ENCODE measurements around the gene KLK14.

Gene KLK14

DNA sequence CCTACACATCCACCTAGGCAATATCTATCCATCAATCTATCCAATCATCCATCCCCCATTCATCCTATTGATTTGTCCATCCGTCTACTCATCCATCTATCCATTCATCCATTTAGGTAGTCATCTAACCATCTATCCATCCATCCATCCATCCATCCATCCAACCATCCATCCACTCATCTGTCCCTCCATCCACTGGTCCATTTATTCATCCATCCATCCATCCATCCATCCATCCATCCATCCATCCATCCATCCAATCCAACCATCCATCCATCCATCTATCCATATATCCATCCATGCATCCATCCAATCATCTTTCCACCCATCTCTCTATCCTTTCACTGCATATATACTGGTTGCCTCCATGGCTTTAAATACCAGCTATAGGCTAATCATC is 21.7 kb downstream of the KLK14 start:
- H3K9me3 Mint-ChIP-seq = peaks cover 6% of the 10 kb centered on the region
- peaks cover 2% of the 10 kb centered on the region for H3K4me1 Mint-ChIP-seq
- no peak for ATAC-seq
- DNase-seq = no peak
- no peaks in the 10 kb centered on the region for H3K36me3 Mint-ChIP-seq (ENCODE audit: low read depth)
- no peak overlapping the region for H3K4me3 Mint-ChIP-seq
- H3K27me3 Mint-ChIP-seq = peaks cover 29% of the 10 kb centered on the region
- no peak overlapping the region for H3K27ac Mint-ChIP-seq

- no peaks in the 10 kb centered on the region for H3K36me3 Mint-ChIP-seq (ENCODE audit: low read depth)
- DNase-seq (no peak), ATAC-seq (no peak)
- peaks cover 6% of the 10 kb centered on the region for H3K9me3 Mint-ChIP-seq
- peaks cover 2% of the 10 kb centered on the region for H3K4me1 Mint-ChIP-seq
- no peak overlapping the region for H3K4me3 Mint-ChIP-seq
- H3K27me3 Mint-ChIP-seq = peaks cover 30% of the 10 kb centered on the region
- no peak overlapping the region for H3K27ac Mint-ChIP-seq
Observed at GRCh38 chr19:51060336-51060735, 22.4 kb downstream of the KLK14 start.

DNA sequence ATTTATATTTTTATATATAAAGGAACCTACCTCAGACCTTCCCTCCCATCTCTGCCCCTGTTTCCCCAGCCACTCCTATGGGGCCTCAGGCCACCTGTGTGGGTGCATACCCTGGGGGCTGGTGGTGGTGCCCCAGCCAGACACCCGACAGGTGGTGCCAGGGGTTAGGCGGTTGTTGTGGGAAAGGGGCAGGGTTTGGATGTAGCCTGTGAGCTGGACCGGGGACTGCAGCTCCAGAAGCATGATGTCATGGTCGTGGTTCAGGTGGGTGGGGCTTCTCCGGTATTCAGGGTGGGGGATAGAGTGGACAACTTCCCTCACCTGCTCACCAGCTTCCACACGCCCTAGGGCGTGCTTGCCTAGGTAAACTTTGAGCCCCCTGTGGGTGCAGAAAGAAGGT is 23.0 kb downstream of the KLK14 start:
- Mint-ChIP-seq H3K36me3 (ENCODE audit: low read depth) (no peaks in the 10 kb centered on the region), H3K27me3 (peaks cover 29% of the 10 kb centered on the region), H3K4me1 (peaks cover 2% of the 10 kb centered on the region), H3K9me3 (peaks cover 6% of the 10 kb centered on the region), H3K4me3 (no peak overlapping the region), H3K27ac (no peak overlapping the region)
- no peak for ATAC-seq
- DNase-seq = no peak

DNA sequence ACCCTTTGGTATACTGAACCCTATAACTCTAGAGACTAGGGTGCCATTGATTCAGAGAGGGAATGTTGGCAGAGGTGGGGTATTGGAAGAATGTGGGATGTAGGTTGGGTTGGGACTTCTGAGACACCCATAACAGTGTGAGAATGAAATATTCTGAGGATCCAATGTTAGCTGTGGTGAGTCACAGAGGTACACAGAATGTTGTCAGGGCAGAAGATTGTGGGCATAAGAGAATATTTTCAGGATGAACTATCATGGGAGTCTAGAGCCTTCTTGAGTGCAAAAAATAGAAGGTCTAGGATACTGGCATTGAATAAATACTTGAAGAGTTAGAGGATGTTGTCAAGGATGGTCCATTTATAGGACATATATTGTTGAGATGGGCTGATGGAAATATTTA is 26.8 kb downstream of the KLK14 start:
- no peak overlapping the region for H3K4me3 Mint-ChIP-seq
- no peak for DNase-seq
- no peaks in the 10 kb centered on the region for H3K9me3 Mint-ChIP-seq
- no peak for ATAC-seq
- H3K4me1 Mint-ChIP-seq = no peaks in the 10 kb centered on the region
- no peaks in the 10 kb centered on the region for H3K36me3 Mint-ChIP-seq (ENCODE audit: low read depth)
- H3K27ac Mint-ChIP-seq = no peak overlapping the region
- H3K27me3 Mint-ChIP-seq = peaks cover 17% of the 10 kb centered on the region

GRCh38 chr19:51047031-51047335 is 35.7 kb downstream of the KLK14 start:
- Mint-ChIP-seq H3K27ac (no peak overlapping the region), H3K4me3 (no peak overlapping the region), H3K36me3 (ENCODE audit: low read depth) (no peaks in the 10 kb centered on the region), H3K4me1 (no peaks in the 10 kb centered on the region), H3K27me3 (peaks cover 31% of the 10 kb centered on the region), H3K9me3 (no peaks in the 10 kb centered on the region)
- ATAC-seq = no peak
- no peak for DNase-seq

GRCh38 chr19:51044327-51044726 is 38.4 kb downstream of the KLK14 start:
- Mint-ChIP-seq H3K4me1 (no peaks in the 10 kb centered on the region), H3K27me3 (peaks cover 21% of the 10 kb centered on the region), H3K36me3 (ENCODE audit: low read depth) (no peaks in the 10 kb centered on the region), H3K4me3 (no peak overlapping the region), H3K9me3 (no peaks in the 10 kb centered on the region), H3K27ac (no peak overlapping the region)
- ATAC-seq = no peak
- no peak for DNase-seq

DNA sequence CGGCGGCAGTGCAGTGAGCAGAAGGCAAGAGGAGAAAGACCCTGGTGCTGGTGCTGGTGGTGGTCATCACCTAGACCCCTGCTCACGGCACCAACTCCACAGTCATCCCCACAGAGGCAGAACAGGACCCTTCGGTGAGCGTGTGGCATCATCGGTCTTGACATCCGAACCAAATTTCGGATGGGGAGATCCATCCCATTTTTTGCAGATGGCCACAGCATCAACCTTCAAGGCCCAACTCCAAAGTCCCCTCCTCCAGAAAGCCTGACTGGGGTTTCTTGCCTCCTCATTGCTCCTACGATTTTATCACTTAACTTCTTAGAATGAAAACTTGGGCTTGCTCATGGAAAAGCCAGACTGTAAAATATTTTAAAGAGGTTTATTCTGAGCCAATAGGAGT is 39.2 kb downstream of the KLK14 start:
- DNase-seq (no peak), ATAC-seq (no peak)
- no peak overlapping the region for H3K4me3 Mint-ChIP-seq
- no peaks in the 10 kb centered on the region for H3K36me3 Mint-ChIP-seq (ENCODE audit: low read depth)
- peaks cover 16% of the 10 kb centered on the region for H3K27me3 Mint-ChIP-seq
- no peak overlapping the region for H3K27ac Mint-ChIP-seq
- no peaks in the 10 kb centered on the region for H3K9me3 Mint-ChIP-seq
- H3K4me1 Mint-ChIP-seq = no peaks in the 10 kb centered on the region

- Mint-ChIP-seq H3K27ac (no peak overlapping the region), H3K4me3 (no peak overlapping the region), H3K9me3 (no peaks in the 10 kb centered on the region), H3K4me1 (no peaks in the 10 kb centered on the region), H3K36me3 (ENCODE audit: low read depth) (no peaks in the 10 kb centered on the region), H3K27me3 (peaks cover 4% of the 10 kb centered on the region)
- DNase-seq (no peak), ATAC-seq (no peak)
Observed at GRCh38 chr19:51040151-51040550, 42.5 kb downstream of the KLK14 start.

DNA sequence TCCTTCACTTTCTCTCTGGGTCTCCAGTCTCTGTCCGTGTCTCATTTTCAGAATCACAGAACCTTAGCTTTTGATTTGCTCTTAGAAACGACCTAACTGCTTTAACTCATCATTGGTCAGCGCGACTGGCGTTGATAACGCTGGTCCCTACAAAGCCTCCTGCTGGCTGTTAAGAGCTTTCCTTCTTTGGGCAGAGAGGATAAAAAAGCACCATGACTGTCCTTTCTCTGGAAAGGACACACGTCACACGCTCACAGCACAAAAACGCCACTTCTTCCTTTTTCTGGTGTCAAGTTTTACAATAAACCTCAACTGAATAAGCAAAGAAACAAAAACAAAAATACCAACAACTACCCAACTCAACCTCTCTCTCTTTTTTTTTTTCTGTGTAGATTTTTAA is 46.2 kb downstream of the KLK14 start:
- Mint-ChIP-seq H3K9me3 (no peaks in the 10 kb centered on the region), H3K4me1 (no peaks in the 10 kb centered on the region), H3K27ac (no peak overlapping the region), H3K27me3 (peaks cover 11% of the 10 kb centered on the region), H3K36me3 (ENCODE audit: low read depth) (no peaks in the 10 kb centered on the region), H3K4me3 (no peak overlapping the region)
- ATAC-seq (no peak), DNase-seq (no peak)

DNA sequence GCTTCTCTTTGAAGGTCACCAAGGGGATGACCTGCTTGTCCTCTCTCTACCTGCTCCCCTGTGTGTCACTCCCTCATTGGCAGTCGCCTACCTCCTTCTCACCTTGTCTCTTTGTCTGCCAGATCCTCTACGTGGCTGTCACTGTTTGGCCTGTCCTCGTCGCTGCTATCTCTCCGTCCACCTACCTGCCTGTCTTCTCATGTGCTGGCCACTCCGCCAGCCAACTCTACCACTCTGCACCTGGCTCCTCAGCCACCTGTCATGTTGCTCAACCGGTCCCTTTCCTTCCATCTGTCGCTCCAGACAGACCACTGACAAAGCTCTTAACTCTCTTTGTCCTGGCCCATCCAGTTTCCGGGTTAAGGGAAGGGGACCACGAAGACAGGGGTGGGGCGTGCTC is 48.0 kb downstream of the KLK14 start, which contains the start of gene KLK12:
Gene KLK12 (minus strand): TSS at position 299 of the 400 bp plus-strand sequence. CDS start 381 bp downstream, outside the sequence.
- no peaks in the 10 kb centered on the region for H3K4me1 Mint-ChIP-seq
- H3K27ac Mint-ChIP-seq = no peak within 1 kb of the TSS
- peaks cover 20% of the 10 kb centered on the region for H3K27me3 Mint-ChIP-seq
- no peaks in the 10 kb centered on the region for H3K36me3 Mint-ChIP-seq (ENCODE audit: low read depth)
- H3K4me3 Mint-ChIP-seq = no peak within 1 kb of the TSS
- DNase-seq (no peak), ATAC-seq (no peak)
- H3K9me3 Mint-ChIP-seq = no peaks in the 10 kb centered on the region

GRCh38 chr19:51031880-51032225 is 50.8 kb downstream of the KLK14 start:
- no peaks in the 10 kb centered on the region for H3K36me3 Mint-ChIP-seq (ENCODE audit: low read depth)
- no peak overlapping the region for H3K27ac Mint-ChIP-seq
- no peak for ATAC-seq
- H3K4me1 Mint-ChIP-seq = no peaks in the 10 kb centered on the region
- no peak for DNase-seq
- H3K9me3 Mint-ChIP-seq = no peaks in the 10 kb centered on the region
- H3K27me3 Mint-ChIP-seq = peaks cover 27% of the 10 kb centered on the region
- H3K4me3 Mint-ChIP-seq = no peak overlapping the region

DNA sequence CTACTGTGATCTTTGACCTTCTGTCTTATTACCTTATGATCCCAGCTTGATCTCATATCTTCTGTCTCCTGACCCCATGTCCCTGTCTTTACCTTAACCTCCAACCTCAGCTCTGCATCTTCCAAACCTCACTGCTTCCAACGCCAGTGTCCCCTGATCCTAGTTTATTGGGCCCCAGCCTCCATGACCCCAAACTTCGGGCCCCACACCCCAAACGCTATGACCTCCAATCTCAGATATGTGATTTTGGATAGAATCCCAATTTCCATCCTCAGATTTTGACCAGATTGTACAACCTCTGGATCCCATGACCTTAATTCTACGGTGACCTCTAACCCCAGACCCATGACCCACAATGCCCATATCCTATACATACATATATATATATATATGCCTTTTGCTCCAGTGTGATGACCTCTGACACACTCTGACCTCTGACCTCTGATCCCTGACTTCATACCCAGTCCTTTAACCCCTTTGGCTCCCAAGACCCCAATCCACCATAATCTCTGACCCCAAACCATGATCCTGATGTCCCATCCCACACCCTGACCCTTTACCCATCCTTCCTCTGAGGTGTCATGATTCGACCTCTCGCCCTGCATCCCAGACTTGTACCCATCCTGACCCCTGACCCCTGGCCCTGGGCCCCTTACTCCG is 51.3 kb downstream of the KLK14 start:
- Mint-ChIP-seq H3K4me1 (no peaks in the 10 kb centered on the region), H3K4me3 (no peak overlapping the region), H3K27me3 (peaks cover 30% of the 10 kb centered on the region), H3K36me3 (ENCODE audit: low read depth) (no peaks in the 10 kb centered on the region), H3K27ac (no peak overlapping the region), H3K9me3 (no peaks in the 10 kb centered on the region)
- DNase-seq (no peak), ATAC-seq (no peak)

DNA sequence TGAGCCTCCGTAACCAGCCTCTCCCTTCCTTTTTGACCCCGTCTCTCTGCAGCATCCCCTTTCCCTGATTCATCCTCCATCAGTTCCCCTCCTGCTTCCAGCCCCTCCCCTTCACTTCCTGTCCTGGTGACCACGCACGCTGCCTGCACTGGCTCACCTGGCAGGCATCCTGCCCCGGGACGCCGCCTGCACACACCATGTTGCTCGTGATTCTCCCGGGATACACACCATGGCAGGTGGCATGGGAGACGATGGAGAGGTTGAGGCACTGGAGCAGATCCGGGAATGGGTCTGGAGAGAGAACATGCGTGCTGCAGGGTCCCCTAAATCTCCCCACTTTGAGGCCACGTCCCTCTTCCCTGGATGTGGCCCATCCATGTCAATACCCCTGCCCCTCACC is 52.1 kb downstream of the KLK14 start:
- no peaks in the 10 kb centered on the region for H3K9me3 Mint-ChIP-seq
- DNase-seq = no peak
- H3K36me3 Mint-ChIP-seq (ENCODE audit: low read depth) = no peaks in the 10 kb centered on the region
- no peak overlapping the region for H3K27ac Mint-ChIP-seq
- peaks cover 30% of the 10 kb centered on the region for H3K27me3 Mint-ChIP-seq
- H3K4me1 Mint-ChIP-seq = no peaks in the 10 kb centered on the region
- H3K4me3 Mint-ChIP-seq = no peak overlapping the region
- no peak for ATAC-seq

GRCh38 chr19:51029718-51030117 is 53.0 kb downstream of the KLK14 start:
- H3K9me3 Mint-ChIP-seq = no peaks in the 10 kb centered on the region
- H3K4me3 Mint-ChIP-seq = no peak overlapping the region
- no peak overlapping the region for H3K27ac Mint-ChIP-seq
- no peak for DNase-seq
- H3K36me3 Mint-ChIP-seq (ENCODE audit: low read depth) = no peaks in the 10 kb centered on the region
- peaks cover 33% of the 10 kb centered on the region for H3K27me3 Mint-ChIP-seq
- ATAC-seq = no peak
- H3K4me1 Mint-ChIP-seq = no peaks in the 10 kb centered on the region

Data from activated naive CD8-positive, alpha-beta T cell treated with anti-CD3 and anti-CD28 coated beads, Interleukin-2, amount 50 U/mL, for 24 hours (primary cell).